H1 (cell line): Measurements from ENCODE around the gene CDT1.

Source experiments
- ASH2L ChIP-seq: fragments of 200-600, 300-600 bp; sonication (generic); IDR thresholded peaks from one replicate; pipeline ENCODE4 v1.7.1; 2017; ENCODE audit warnings: low read length
- EZH2 ChIP-seq: fragments of 200-600 bp; sonication (generic); IDR thresholded peaks from 2 replicates; pipeline ENCODE4 v1.7.1; 2012; ENCODE audit warnings: low read depth, mild to moderate bottlenecking, moderate library complexity, low read length, inconsistent platforms; ENCODE audit not compliant: severe bottlenecking
- GABPA ChIP-seq: IDR thresholded peaks from 2 replicates; pipeline ENCODE4 v1.6.1; 2011; ENCODE audit warnings: mild to moderate bottlenecking, low read length, moderate library complexity, borderline replicate concordance; ENCODE audit not compliant: insufficient read depth
- JUN ChIP-seq: IDR thresholded peaks from 2 replicates; pipeline ENCODE4 v1.6.1; 2011; ENCODE audit warnings: low read depth, mild to moderate bottlenecking, improper control_type of control experiment, low read length
- KDM1A ChIP-seq: fragments of 200-600, 300-600 bp; sonication (generic); IDR thresholded peaks from 2 replicates; pipeline ENCODE4 v1.7.1; 2016; ENCODE audit warnings: mild to moderate bottlenecking, low read length, borderline replicate concordance
- POLR2A ChIP-seq, 2 experiments: IDR thresholded peaks; 1 replicate in 1 of 2; 2 replicates in 1 of 2; pipeline ENCODE4 v1.6.1; 2011; ENCODE audit warnings: low read depth in 2 of 2, low read length in 2 of 2, mild to moderate bottlenecking in 2 of 2; ENCODE audit errors: control extremely low read depth in 1 of 2
- POLR2AphosphoS5 ChIP-seq: IDR thresholded peaks from 2 replicates; pipeline ENCODE4 v1.6.1; 2011; ENCODE audit warnings: low read depth, low read length
- RAD21 ChIP-seq, 2 experiments: IDR thresholded peaks in 1 of 2; conservative IDR thresholded peaks in 1 of 2; 2 replicates each; pipeline ENCODE4 v1.6.1; 2011; ENCODE audit warnings: low read depth in 2 of 2, low read length in 2 of 2, improper control_type of control experiment in 1 of 2, inconsistent platforms in 1 of 2, mild to moderate bottlenecking in 1 of 2, moderate library complexity in 1 of 2
- SRF ChIP-seq: IDR thresholded peaks from 2 replicates; pipeline ENCODE4 v1.6.1; 2011; ENCODE audit warnings: mild to moderate bottlenecking, low read depth, low read length, moderate library complexity
- TF ChIP-seq, protein P1 (sequence below), 3 experiments: IDR thresholded peaks; 1 replicate in 2 of 3; 2 replicates in 1 of 3; pipeline versions ENCODE4 v1.5.1 to v1.6.1; 2011; ENCODE audit warnings: low read length in 3 of 3, mild to moderate bottlenecking in 3 of 3, inconsistent platforms in 2 of 3, low read depth in 1 of 3, moderate library complexity in 1 of 3; ENCODE audit not compliant: insufficient read depth in 1 of 3; ENCODE audit errors: control extremely low read depth in 1 of 3
- TF ChIP-seq, protein P2 (sequence below): IDR thresholded peaks from 2 replicates; pipeline ENCODE4 v1.6.1; 2012; ENCODE audit warnings: low read length, inconsistent platforms
- TF ChIP-seq, protein P3 (sequence below): IDR thresholded peaks from 2 replicates; pipeline ENCODE4 v1.6.1; 2012; ENCODE audit warnings: inconsistent platforms

DNA sequence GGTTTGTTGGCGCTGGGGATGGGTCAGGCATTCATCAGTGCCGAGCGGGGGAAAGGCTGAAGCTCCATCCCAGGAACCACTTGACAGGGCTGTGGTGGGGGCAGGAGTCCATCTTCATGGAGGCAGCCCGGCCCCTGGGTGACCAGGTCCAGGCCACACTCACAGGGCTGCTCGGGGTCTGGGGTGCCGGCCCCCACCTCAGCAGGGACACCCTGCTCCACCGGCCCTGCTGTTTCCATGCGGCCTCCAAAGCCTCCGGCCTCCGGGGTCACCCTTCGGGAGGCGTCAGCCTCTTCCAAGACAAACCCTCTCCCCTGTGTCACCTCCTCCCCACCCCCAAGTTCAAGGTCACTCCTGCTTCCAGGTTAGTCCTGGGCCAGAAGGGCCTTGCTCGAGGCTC is 31.1 kb downstream of the CDT1 start:
- TF ChIP-seq SRF (no peak), ASH2L (no peak), POLR2A (IDR thresholded peaks at IDR 0.05; ENCODE audit: control extremely low read depth in 1 of 2, low read depth in 2 of 2, low read length in 2 of 2) (no peak), GABPA (no peak), RAD21 (IDR thresholded peaks at IDR 0.05 in 1 of 2, conservative IDR thresholded peaks at IDR 0.05 in 1 of 2; ENCODE audit: low read depth in 2 of 2, low read length in 2 of 2) (no peak), EZH2 (no peak), JUN (no peak), POLR2AphosphoS5 (no peak), KDM1A (no peak)
- TF ChIP-seq, protein P1, sequence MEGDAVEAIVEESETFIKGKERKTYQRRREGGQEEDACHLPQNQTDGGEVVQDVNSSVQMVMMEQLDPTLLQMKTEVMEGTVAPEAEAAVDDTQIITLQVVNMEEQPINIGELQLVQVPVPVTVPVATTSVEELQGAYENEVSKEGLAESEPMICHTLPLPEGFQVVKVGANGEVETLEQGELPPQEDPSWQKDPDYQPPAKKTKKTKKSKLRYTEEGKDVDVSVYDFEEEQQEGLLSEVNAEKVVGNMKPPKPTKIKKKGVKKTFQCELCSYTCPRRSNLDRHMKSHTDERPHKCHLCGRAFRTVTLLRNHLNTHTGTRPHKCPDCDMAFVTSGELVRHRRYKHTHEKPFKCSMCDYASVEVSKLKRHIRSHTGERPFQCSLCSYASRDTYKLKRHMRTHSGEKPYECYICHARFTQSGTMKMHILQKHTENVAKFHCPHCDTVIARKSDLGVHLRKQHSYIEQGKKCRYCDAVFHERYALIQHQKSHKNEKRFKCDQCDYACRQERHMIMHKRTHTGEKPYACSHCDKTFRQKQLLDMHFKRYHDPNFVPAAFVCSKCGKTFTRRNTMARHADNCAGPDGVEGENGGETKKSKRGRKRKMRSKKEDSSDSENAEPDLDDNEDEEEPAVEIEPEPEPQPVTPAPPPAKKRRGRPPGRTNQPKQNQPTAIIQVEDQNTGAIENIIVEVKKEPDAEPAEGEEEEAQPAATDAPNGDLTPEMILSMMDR (IDR thresholded peaks at IDR 0.05; ENCODE audit: control extremely low read depth in 1 of 3, insufficient read depth in 1 of 3, low read depth in 1 of 3, low read length in 3 of 3), result no peak
- TF ChIP-seq, protein P2, sequence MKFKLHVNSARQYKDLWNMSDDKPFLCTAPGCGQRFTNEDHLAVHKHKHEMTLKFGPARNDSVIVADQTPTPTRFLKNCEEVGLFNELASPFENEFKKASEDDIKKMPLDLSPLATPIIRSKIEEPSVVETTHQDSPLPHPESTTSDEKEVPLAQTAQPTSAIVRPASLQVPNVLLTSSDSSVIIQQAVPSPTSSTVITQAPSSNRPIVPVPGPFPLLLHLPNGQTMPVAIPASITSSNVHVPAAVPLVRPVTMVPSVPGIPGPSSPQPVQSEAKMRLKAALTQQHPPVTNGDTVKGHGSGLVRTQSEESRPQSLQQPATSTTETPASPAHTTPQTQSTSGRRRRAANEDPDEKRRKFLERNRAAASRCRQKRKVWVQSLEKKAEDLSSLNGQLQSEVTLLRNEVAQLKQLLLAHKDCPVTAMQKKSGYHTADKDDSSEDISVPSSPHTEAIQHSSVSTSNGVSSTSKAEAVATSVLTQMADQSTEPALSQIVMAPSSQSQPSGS, result no peak
- TF ChIP-seq, protein P3, sequence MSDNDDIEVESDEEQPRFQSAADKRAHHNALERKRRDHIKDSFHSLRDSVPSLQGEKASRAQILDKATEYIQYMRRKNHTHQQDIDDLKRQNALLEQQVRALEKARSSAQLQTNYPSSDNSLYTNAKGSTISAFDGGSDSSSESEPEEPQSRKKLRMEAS, result no peak
